ENCODE measurements around the gene LRGUK.

DNA sequence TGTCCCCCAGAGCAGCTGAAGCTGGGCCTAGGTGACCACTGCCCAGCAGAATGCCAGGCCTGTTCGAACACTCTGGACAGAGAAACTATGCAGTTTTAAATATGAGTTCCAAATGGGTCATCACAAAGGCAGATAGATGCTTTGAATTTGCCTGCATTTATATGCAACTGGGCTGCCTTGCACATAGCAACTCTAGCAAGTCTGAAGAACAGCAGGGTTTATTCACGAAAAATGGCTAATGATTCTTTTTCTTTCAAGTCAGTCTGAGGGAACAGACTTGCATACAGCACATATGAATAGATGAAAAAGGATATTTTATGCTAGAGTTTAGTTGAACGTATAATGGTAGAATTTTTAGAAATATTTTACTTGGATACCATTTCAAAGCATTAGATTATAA is 121.1 kb downstream of the LRGUK start:
- TF ChIP-seq, protein P1, sequence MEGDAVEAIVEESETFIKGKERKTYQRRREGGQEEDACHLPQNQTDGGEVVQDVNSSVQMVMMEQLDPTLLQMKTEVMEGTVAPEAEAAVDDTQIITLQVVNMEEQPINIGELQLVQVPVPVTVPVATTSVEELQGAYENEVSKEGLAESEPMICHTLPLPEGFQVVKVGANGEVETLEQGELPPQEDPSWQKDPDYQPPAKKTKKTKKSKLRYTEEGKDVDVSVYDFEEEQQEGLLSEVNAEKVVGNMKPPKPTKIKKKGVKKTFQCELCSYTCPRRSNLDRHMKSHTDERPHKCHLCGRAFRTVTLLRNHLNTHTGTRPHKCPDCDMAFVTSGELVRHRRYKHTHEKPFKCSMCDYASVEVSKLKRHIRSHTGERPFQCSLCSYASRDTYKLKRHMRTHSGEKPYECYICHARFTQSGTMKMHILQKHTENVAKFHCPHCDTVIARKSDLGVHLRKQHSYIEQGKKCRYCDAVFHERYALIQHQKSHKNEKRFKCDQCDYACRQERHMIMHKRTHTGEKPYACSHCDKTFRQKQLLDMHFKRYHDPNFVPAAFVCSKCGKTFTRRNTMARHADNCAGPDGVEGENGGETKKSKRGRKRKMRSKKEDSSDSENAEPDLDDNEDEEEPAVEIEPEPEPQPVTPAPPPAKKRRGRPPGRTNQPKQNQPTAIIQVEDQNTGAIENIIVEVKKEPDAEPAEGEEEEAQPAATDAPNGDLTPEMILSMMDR (IDR thresholded peaks at IDR 0.05) = no peak
- TF ChIP-seq POLR2A (IDR thresholded peaks at IDR 0.05) = no peak

All from esophagus squamous epithelium (tissue), 4 donors.